ENCODE measurements around the gene MYH3.

DNA sequence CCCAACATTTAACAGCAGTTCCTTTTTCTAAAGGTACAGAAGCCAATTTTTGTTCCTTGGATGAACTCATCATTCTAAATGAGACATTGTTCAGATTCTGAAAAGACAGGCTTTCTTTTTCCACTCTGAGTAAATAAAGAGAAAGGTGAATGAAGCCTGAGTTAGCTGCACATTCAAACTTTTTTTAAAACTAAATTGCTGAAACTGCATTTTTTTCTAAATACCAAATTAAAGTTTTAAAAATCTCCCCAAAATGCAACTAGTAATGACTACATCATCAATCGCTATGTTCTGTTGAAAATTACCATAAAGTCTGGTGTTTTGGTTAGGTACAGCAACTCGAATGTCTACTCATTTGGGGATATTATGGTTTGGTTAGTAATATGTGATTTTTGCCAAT lies 30.4 kb upstream of the MYH3 start:
- TF ChIP-seq CTCF (IDR thresholded peaks at IDR 0.05) (no peak), POLR2A (IDR thresholded peaks at IDR 0.05) (no peak)
